Stomach (tissue), 4 donors: ENCODE data around the gene KIF13A.

Experiments used
- EP300 ChIP-seq: sonication (generic); formaldehyde crosslinking; IDR thresholded peaks from one replicate; pipeline ENCODE4 v1.6.1; 2017; ENCODE audit warnings: antibody characterized with exemption
- POLR2A ChIP-seq, 4 donors: fragments of 450-650 bp; IDR thresholded peaks; one replicate each; pipeline ENCODE4 v1.6.1; 2016; ENCODE audit warnings: antibody characterized with exemption in 4 of 4, control low read depth in 2 of 4, mild to moderate bottlenecking in 1 of 4, moderate library complexity in 1 of 4
- POLR2AphosphoS5 ChIP-seq, 3 donors: sonication (generic); formaldehyde crosslinking; IDR thresholded peaks; one replicate each; pipeline ENCODE4 v1.6.1; 2016; ENCODE audit warnings: antibody characterized with exemption in 3 of 3
- TF ChIP-seq, protein P1 (sequence below), 7 experiments: fragments of 450-650 bp in 4 of 7; fragments of 200-600 bp in 3 of 7; sonication (generic) in 3 of 7; IDR thresholded peaks; one replicate each; pipeline ENCODE4 v1.5.1; 2016 to 2019; ENCODE audit warnings: antibody characterized with exemption in 7 of 7, control low read depth in 2 of 7, mild to moderate bottlenecking in 1 of 7

DNA sequence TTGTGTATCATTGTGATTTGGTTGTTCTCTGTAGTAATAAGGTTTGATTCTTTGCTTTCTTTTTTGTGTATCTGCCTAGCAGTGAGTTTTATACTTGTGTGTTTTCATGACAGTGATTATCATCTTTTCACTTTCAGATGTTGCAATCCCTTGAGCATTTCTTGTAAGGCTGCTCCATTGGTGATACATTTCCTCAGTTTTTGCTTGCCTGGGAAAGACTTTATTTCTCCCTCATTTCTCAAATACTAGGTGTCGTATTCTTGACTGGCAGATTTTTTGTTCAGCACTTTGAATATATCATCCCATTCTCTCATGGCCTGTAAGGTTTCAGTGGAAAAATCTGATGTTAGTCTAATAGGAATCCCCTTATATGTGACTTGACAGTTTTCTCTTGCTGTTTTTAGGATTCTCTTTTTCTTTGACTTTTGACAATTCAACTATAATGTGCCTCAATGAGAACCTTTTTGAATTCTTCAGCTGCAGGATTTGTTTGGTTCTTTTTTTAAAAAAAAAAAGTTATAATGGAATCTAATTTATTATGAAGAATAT lies 249.7 kb downstream of the KIF13A start:
- TF ChIP-seq, protein P1, sequence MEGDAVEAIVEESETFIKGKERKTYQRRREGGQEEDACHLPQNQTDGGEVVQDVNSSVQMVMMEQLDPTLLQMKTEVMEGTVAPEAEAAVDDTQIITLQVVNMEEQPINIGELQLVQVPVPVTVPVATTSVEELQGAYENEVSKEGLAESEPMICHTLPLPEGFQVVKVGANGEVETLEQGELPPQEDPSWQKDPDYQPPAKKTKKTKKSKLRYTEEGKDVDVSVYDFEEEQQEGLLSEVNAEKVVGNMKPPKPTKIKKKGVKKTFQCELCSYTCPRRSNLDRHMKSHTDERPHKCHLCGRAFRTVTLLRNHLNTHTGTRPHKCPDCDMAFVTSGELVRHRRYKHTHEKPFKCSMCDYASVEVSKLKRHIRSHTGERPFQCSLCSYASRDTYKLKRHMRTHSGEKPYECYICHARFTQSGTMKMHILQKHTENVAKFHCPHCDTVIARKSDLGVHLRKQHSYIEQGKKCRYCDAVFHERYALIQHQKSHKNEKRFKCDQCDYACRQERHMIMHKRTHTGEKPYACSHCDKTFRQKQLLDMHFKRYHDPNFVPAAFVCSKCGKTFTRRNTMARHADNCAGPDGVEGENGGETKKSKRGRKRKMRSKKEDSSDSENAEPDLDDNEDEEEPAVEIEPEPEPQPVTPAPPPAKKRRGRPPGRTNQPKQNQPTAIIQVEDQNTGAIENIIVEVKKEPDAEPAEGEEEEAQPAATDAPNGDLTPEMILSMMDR (IDR thresholded peaks at IDR 0.05) = no peak
- TF ChIP-seq POLR2A (IDR thresholded peaks at IDR 0.05) (no peak), POLR2AphosphoS5 (IDR thresholded peaks at IDR 0.05) (no peak), EP300 (no peak)
